MCF 10A (cell line): Measurements from ENCODE around the gene FNTB. TPM values are rescaled to one million over a fixed set of nuclear protein-coding genes. Genes with fewer than 3 reads are reported as not detected.
"Not testable (repeated sequence)": the region's sequence is repeated elsewhere in the genome, so short reads cannot be mapped to it uniquely, and the experiment has no call there.

Experiments used
- BruUV-seq: library from RNA; stranded (reverse); fragments of 400-500 nt; replicated peaks from 2 replicates; lab custom pipeline; 2021; lab: Mats Ljungman, UMichigan
- CTCF ChIA-PET: fragments of 300-600 bp; sonication (Branson Sonifier 250); formaldehyde crosslinking; extraction: SDS; loops from one replicate; lab custom pipeline; 2021; ENCODE audit warnings: antibody characterized with exemption, inconsistent platforms; lab: Yijun Ruan, JAX
- POLR2A ChIA-PET: fragments of 300-600, 350-650 bp; sonication (Branson Sonifier 250); formaldehyde crosslinking; extraction: SDS; loops from one replicate; lab custom pipeline; 2020; ENCODE audit warnings: antibody characterized with exemption, inconsistent platforms; lab: Yijun Ruan, JAX
- DNase-seq: peaks from one replicate; pipeline ENCODE4 v3.0.0-alpha.2; 2018; ENCODE audit not compliant: unreplicated experiment
- H3K27ac Mint-ChIP-seq: one replicate; pipeline ENCODE4 v1.8.0; 2022; ENCODE audit warnings: mild to moderate bottlenecking, low read depth, mixed read lengths; ENCODE audit not compliant: unreplicated experiment
- H3K27me3 Mint-ChIP-seq: one replicate; pipeline ENCODE4 v1.8.0; 2022; ENCODE audit warnings: mixed read lengths; ENCODE audit not compliant: insufficient read depth, unreplicated experiment
- H3K36me3 Mint-ChIP-seq: one replicate; pipeline ENCODE4 v1.8.0; 2022; ENCODE audit warnings: mild to moderate bottlenecking, moderate library complexity, mixed read lengths; ENCODE audit not compliant: insufficient read depth, unreplicated experiment
- H3K4me1 Mint-ChIP-seq: one replicate; pipeline ENCODE4 v1.8.0; 2022; ENCODE audit warnings: mixed read lengths; ENCODE audit not compliant: insufficient read depth, unreplicated experiment
- H3K4me3 Mint-ChIP-seq: one replicate; pipeline ENCODE4 v1.8.0; 2022; ENCODE audit warnings: mild to moderate bottlenecking, moderate library complexity, mixed read lengths; ENCODE audit not compliant: unreplicated experiment
- H3K9me3 Mint-ChIP-seq: one replicate; pipeline ENCODE4 v1.8.0; 2022; ENCODE audit warnings: mixed read lengths; ENCODE audit not compliant: unreplicated experiment
- CTCF ChIP-seq: fragments of 200-600 bp; IDR thresholded peaks from one replicate; pipeline ENCODE4 v1.8.0; 2022; ENCODE audit warnings: antibody characterized with exemption, mild to moderate bottlenecking; ENCODE audit not compliant: unreplicated experiment
- intact Hi-C: fragments of 100-400 bp; cut with micrococcal nuclease; formaldehyde crosslinking; loops from 2 replicates; pipeline ENCODE4 v1.14.1; 2022
- total RNA-seq: library from RNA; stranded (reverse); gene quantifications from 2 replicates; pipeline ENCODE4 v1.2.3, GENCODE V29; 2022

Gene FNTB
- total RNA-seq, 1 experiment from 2014 or later, result 12.2 TPM

GRCh38 chr14:65087835-65088234 is 101.1 kb downstream of the FNTB start:
- H3K27me3 Mint-ChIP-seq, BruUV-seq, H3K9me3 Mint-ChIP-seq, H3K4me1 Mint-ChIP-seq, H3K27ac Mint-ChIP-seq, H3K4me3 Mint-ChIP-seq, intact Hi-C loops, DNase-seq: not testable (repeated sequence)
- peaks cover 100% of the 10 kb centered on the region for H3K36me3 Mint-ChIP-seq
- CTCF ChIA-PET, result interaction anchor here (0.6 kb wide), 1 partner anchor 11 kb away, joined by 3 read pairs; no protein-coding TSS in a partner anchor
- POLR2A ChIA-PET, result interaction anchor here (1.2 kb wide), 1 partner anchor 8 kb away, joined by 3 read pairs; no protein-coding TSS in a partner anchor

- Mint-ChIP-seq H3K36me3 (peaks cover 78% of the 10 kb centered on the region), H3K4me3 (no peak overlapping the region), H3K4me1 (peaks cover 5% of the 10 kb centered on the region), H3K27me3 (no peaks in the 10 kb centered on the region), H3K9me3 (no peaks in the 10 kb centered on the region), H3K27ac (no peak overlapping the region)
- no peak for DNase-seq
- intact Hi-C loops, result no loop called here
- no peak for TF ChIP-seq CTCF
- ChIA-PET CTCF (interaction anchor here (0.5 kb wide), 1 partner anchor 612 kb away, joined by 6 read pairs; no protein-coding TSS in a partner anchor), POLR2A (interaction anchor here (0.6 to 1.2 kb wide), 2 partner anchors 10 kb away, joined by 3 read pairs; partner anchors contain the start of gene MAX)
- no TSS peak for BruUV-seq
These were observed 105.7 kb downstream of the FNTB start for GRCh38 chr14:65092349-65092748.

- POLR2A ChIA-PET, result interaction anchor here (0.6 to 0.7 kb wide), 2 partner anchors 46 to 379 kb away, joined by 3 to 4 read pairs; no protein-coding TSS in a partner anchor
- no peaks in the 10 kb centered on the region for H3K9me3 Mint-ChIP-seq
These were observed 109.0 kb downstream of the FNTB start for GRCh38 chr14:65095633-65096205.

DNA sequence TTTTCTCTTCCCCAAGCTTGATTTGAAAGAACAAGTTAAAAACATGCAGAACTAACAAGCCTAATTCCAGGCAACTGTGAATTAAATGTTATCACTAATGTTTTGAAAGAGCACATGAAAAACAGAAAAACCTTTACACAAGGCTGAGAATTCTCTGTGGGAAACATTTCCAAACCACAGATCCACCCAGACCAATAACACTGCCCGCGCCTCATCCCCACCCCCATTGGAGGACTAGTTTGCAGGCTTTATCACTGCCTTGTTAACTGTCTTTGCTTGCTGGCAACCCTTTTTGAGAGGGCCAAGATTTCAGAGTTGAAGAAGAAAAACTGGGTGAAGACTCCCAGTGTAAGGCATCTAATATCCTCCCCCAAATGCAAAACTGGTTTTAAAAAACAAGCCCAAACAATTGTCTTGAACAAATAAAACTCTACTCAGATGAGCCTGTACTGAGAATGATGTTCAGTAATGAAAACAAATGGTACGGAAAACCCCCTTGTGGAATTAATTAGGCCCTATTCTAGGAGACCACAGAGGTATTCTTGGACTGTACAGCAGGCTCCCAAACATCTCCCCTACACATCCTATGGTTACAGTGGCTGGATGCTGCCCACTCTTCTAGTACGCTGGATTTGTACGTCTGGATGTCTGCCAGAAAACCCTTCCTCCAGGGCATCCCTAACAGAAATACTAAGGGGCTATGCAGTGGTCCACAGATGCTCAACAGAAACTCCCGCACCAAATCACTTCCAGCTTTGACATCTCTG is 109.8 kb downstream of the FNTB start:
- no peak for DNase-seq
- intact Hi-C loops, result no loop called here
- Mint-ChIP-seq H3K27me3 (no peaks in the 10 kb centered on the region), H3K4me1 (peaks cover 19% of the 10 kb centered on the region), H3K27ac (peak overlapping the region; percentile 22), H3K36me3 (peaks cover 64% of the 10 kb centered on the region), H3K9me3 (no peaks in the 10 kb centered on the region), H3K4me3 (no peak overlapping the region)
- no peak for TF ChIP-seq CTCF
- POLR2A ChIA-PET, result interaction anchor here (0.7 kb wide), 1 partner anchor 379 kb away, joined by 3 read pairs; no protein-coding TSS in a partner anchor
- CTCF ChIA-PET, result no interaction called here
- no TSS peak for BruUV-seq

More at GRCh38 chr14:65095633-65096205, 109.0 kb downstream of the FNTB start:
- CTCF ChIA-PET, result no interaction called here
- no peak overlapping the region for H3K4me3 Mint-ChIP-seq
- DNase-seq, result no peak
- BruUV-seq, result no TSS peak
- TF ChIP-seq CTCF, result no peak
- H3K4me1 Mint-ChIP-seq, result peaks cover 16% of the 10 kb centered on the region
- intact Hi-C loops, result no loop called here
- peaks cover 70% of the 10 kb centered on the region for H3K36me3 Mint-ChIP-seq
- no peaks in the 10 kb centered on the region for H3K27me3 Mint-ChIP-seq
- H3K27ac Mint-ChIP-seq, result peak overlapping the region; percentile 19
